Coronary artery (tissue), 2 donors: ENCODE results near the gene OR4D10.

Source experiments
- DNase-seq: peaks from one replicate; pipeline ENCODE4 v3.0.0-alpha.2; 2017; ENCODE audit warnings: low spot score
- H3K27ac ChIP-seq, 2 donors: fragments of 200-600 bp; sonication (generic); one replicate each; pipeline ENCODE4 v1.5.1; 2016 to 2019
- H3K4me3 ChIP-seq: fragments of 200-600 bp; sonication (generic); 2 replicates; pipeline ENCODE4 v1.5.1; 2016; ENCODE audit warnings: mild to moderate bottlenecking, moderate library complexity
- CTCF ChIP-seq: fragments of 200-600 bp; sonication (generic); IDR thresholded peaks from one replicate; pipeline ENCODE4 v1.5.1; 2019; ENCODE audit warnings: antibody characterized with exemption

OR4D10 gene

GRCh38 chr11:59523541-59523940, 50.4 kb downstream of the OR4D10 start:
- no peak overlapping the region for H3K4me3 ChIP-seq
- no peak for TF ChIP-seq CTCF
- DNase-seq, result no peak
- no peak overlapping the region for H3K27ac ChIP-seq

GRCh38 chr11:59528711-59529110, 55.6 kb downstream of the OR4D10 start:
- TF ChIP-seq CTCF, result no peak
- H3K27ac ChIP-seq, result no peak overlapping the region
- no peak overlapping the region for H3K4me3 ChIP-seq
- no peak for DNase-seq
